DND-41 (cell line): ENCODE results near the gene ADARB2.

Source experiments
- EZH2 ChIP-seq: IDR thresholded peaks from 3 replicates; pipeline ENCODE4 v1.6.1; 2012; ENCODE audit warnings: borderline replicate concordance, low read depth, mild to moderate bottlenecking, moderate library complexity, low read length, inconsistent platforms; ENCODE audit not compliant: severe bottlenecking
- TF ChIP-seq, protein P1 (sequence below): IDR thresholded peaks from 2 replicates; pipeline ENCODE4 v1.5.1; 2012; ENCODE audit warnings: borderline replicate concordance, low read length, moderate library complexity, mild to moderate bottlenecking; ENCODE audit not compliant: poor library complexity, severe bottlenecking; ENCODE audit errors: extremely low read depth

GRCh38 chr10:1440897-1441296 is 296.4 kb downstream of the ADARB2 start:
- TF ChIP-seq, protein P1, sequence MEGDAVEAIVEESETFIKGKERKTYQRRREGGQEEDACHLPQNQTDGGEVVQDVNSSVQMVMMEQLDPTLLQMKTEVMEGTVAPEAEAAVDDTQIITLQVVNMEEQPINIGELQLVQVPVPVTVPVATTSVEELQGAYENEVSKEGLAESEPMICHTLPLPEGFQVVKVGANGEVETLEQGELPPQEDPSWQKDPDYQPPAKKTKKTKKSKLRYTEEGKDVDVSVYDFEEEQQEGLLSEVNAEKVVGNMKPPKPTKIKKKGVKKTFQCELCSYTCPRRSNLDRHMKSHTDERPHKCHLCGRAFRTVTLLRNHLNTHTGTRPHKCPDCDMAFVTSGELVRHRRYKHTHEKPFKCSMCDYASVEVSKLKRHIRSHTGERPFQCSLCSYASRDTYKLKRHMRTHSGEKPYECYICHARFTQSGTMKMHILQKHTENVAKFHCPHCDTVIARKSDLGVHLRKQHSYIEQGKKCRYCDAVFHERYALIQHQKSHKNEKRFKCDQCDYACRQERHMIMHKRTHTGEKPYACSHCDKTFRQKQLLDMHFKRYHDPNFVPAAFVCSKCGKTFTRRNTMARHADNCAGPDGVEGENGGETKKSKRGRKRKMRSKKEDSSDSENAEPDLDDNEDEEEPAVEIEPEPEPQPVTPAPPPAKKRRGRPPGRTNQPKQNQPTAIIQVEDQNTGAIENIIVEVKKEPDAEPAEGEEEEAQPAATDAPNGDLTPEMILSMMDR, result no peak
- no peak for TF ChIP-seq EZH2
